PC-9 (cell line): Measurements from ENCODE around the gene TIPRL. TPM values are rescaled to one million over a fixed set of nuclear protein-coding genes. Genes with fewer than 3 reads are reported as not detected.
A peak's percentile ranks its signal among the peaks of the same experiment; 100 is the strongest.

ENCODE experiments used
- BruUV-seq: library from RNA; stranded (reverse); fragments of 400-500 nt; replicated peaks from 2 replicates; lab custom pipeline; 2021; lab: Mats Ljungman, UMichigan
- CTCF ChIA-PET: fragments of 300-600 bp; sonication (Branson Sonifier 250); formaldehyde crosslinking; loops from one replicate; lab custom pipeline; 2022; ENCODE audit warnings: antibody characterized with exemption; lab: Charles Lee
- POLR2A ChIA-PET: fragments of 300-600 bp; sonication (Branson Sonifier 250); formaldehyde crosslinking; loops from one replicate; lab custom pipeline; 2022; ENCODE audit warnings: antibody characterized with exemption; ENCODE audit not compliant: unreplicated experiment; lab: Charles Lee
- DNase-seq, 2 experiments: peaks; one replicate each; pipeline versions ENCODE4 v3.0.0 to v3.0.0-alpha.2; 2015 to 2022; ENCODE audit warnings: mixed read lengths in 1 of 2
- H2AFZ ChIP-seq: fragments of 200-600 bp; sonication (generic); 2 replicates; pipeline ENCODE4 v1.8.1; 2017; ENCODE audit warnings: antibody characterized with exemption
- H3F3A ChIP-seq: fragments of 200-600 bp; sonication (generic); 2 replicates; pipeline ENCODE4 v1.8.1; 2017; ENCODE audit warnings: antibody characterized with exemption, mild to moderate bottlenecking, low read depth; ENCODE audit not compliant: insufficient read depth
- H3K27ac ChIP-seq: fragments of 200-600 bp; sonication (generic); 2 replicates; pipeline ENCODE4 v1.6.1; 2016; ENCODE audit warnings: mixed run types
- H3K27me3 ChIP-seq: fragments of 200-600 bp; sonication (generic); 2 replicates; pipeline ENCODE4 v1.6.1; 2016; ENCODE audit warnings: low read depth, mixed run types; ENCODE audit not compliant: insufficient read depth
- H3K36me3 ChIP-seq: fragments of 200-600 bp; sonication (generic); 2 replicates; pipeline ENCODE4 v1.6.1; 2016; ENCODE audit warnings: low read depth, mixed run types
- H3K4me1 ChIP-seq: fragments of 200-600 bp; sonication (generic); replicated peaks from 2 replicates; pipeline ENCODE4 v1.6.1; 2016; ENCODE audit warnings: mixed run types; ENCODE audit not compliant: insufficient read depth
- H3K4me2 ChIP-seq: fragments of 200-600 bp; sonication (generic); 2 replicates; pipeline ENCODE4 v1.6.1; 2017; ENCODE audit warnings: mixed run types
- H3K4me3 ChIP-seq: fragments of 200-600 bp; sonication (generic); 2 replicates; pipeline ENCODE4 v1.6.1; 2016; ENCODE audit warnings: mixed run types
- H3K79me2 ChIP-seq: fragments of 200-600 bp; sonication (generic); 2 replicates; pipeline ENCODE4 v1.6.1; 2017; ENCODE audit warnings: low read depth, mixed run types
- H3K9me2 ChIP-seq: fragments of 200-600 bp; sonication (generic); 2 replicates; pipeline ENCODE4 v1.8.1; 2017; ENCODE audit warnings: mild to moderate bottlenecking; ENCODE audit not compliant: insufficient read depth
- H3K9me3 ChIP-seq: fragments of 200-600 bp; sonication (generic); 2 replicates; pipeline ENCODE4 v1.8.1; 2016; ENCODE audit warnings: low read depth; ENCODE audit not compliant: insufficient read depth
- H4K20me1 ChIP-seq: fragments of 200-600 bp; sonication (generic); 2 replicates; pipeline ENCODE4 v1.8.1; 2017; ENCODE audit not compliant: insufficient read depth
- CTCF ChIP-seq: fragments of 200-600 bp; sonication (generic); conservative IDR thresholded peaks from 2 replicates; pipeline ENCODE4 v1.6.1; 2017; ENCODE audit warnings: mixed run types, antibody characterized with exemption, mild to moderate bottlenecking, moderate library complexity
- EZH2 ChIP-seq: fragments of 200-600 bp; sonication (generic); IDR thresholded peaks from 2 replicates; pipeline ENCODE4 v1.8.0; 2017; ENCODE audit warnings: antibody characterized with exemption, low read depth
- intact Hi-C: fragments of 100-400 bp; cut with micrococcal nuclease; formaldehyde crosslinking; loops from one replicate; pipeline ENCODE4 v1.10.0; 2022; ENCODE audit not compliant: unreplicated experiment
- total RNA-seq: library from RNA; stranded (reverse); gene quantifications from 2 replicates; pipeline ENCODE4 v1.2.3, GENCODE V29; 2021

TIPRL gene
- total RNA-seq, 1 experiment from 2014 or later = 47.7 TPM

- H3K36me3 ChIP-seq = peaks cover 18% of the 10 kb centered on the region
- H3K27ac ChIP-seq = no peak overlapping the region
- no TSS peak for BruUV-seq
- H3K79me2 ChIP-seq = peaks cover 25% of the 10 kb centered on the region
- no peak overlapping the region for H3K4me3 ChIP-seq
- H3F3A ChIP-seq = peaks cover 7% of the 10 kb centered on the region; the same call in 1 of the 2 replicates
- H3K27me3 ChIP-seq = no peaks in the 10 kb centered on the region
- DNase-seq = no peak
- H3K4me1 ChIP-seq = peaks cover 16% of the 10 kb centered on the region
- TF ChIP-seq CTCF (no peak), EZH2 (no peak)
- H3K9me3 ChIP-seq = no peaks in the 10 kb centered on the region
- intact Hi-C loops = no loop called here
- CTCF ChIA-PET = no interaction called here
- no peaks in the 10 kb centered on the region for H3K9me2 ChIP-seq
- no peak overlapping the region for H3K4me2 ChIP-seq
- no peak overlapping the region for H2AFZ ChIP-seq
- POLR2A ChIA-PET = no interaction called here
- no peaks in the 10 kb centered on the region for H4K20me1 ChIP-seq
Measured at GRCh38 chr1:168187177-168187576, 8.4 kb downstream of the TIPRL start.

DNA sequence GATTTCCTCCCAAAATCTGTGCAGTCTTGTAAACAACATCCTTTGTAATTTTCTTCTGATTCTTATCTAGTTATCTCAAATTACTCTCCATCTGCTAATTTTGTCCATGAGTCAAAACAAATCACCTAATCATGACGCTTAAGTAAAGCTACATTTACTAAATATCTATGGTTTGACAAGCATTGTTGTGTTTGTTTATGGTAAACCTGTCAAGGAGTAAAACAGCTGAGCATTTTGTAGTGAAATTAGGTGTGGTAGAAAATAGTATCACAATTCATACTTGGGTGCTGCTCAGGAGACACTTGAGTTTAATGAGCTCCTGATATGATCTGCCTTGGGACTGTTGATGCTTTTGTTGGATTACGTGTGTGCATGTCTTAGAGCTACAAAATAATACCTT lies 11.6 kb downstream of the TIPRL start:
- no peak for DNase-seq
- H3K4me2 ChIP-seq = no peak overlapping the region
- intact Hi-C loops = no loop called here

DNA sequence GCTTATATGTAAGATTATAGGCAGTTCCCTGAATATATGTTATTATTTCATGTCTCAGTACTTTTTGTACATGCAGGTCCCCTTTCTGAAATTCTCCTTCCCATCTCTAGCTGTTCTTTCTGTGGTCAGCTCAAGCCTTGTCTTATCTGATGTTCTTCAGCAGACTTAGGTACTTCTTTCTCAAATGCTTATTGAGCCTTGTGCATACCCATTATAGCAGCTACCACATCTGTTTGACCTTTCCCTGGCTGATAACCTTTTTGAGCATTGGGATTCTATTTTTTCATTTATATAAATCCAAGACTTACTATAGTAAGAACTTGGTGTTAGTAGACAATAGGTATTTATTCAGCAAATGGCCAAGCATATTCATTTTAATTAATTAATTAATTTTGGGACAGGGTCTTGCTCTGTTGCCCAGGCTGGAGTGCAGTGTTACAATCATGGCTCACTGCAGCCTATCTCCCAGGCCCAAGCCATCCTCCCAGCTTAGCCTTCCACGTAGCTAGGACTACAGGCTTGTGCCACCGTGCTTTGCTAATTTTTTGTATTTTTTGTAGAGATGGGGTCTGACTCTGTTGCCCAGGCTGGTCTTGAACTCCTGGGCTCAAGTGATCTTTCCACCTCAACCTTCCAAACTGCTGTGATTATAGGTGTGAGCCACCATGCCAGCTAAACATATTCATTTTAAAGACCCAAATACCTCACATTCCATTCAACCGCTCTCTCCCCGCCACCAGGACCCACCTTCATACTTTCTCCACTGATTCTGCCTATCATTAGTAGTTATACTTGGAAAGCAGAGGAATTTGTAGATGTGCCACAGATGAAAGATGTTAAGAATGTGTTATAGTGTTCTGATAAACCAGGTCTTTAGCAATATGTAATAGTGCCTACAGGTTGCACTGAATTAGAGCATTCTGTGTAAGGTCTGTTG lies 16.7 kb downstream of the TIPRL start:
- no peaks in the 10 kb centered on the region for H3K9me2 ChIP-seq
- no peaks in the 10 kb centered on the region for H3K4me1 ChIP-seq
- peak in 1 of 2 experiments; percentile 37 for DNase-seq
- no peak overlapping the region for H2AFZ ChIP-seq
- intact Hi-C loops = no loop called here
- BruUV-seq = no TSS peak
- no peak overlapping the region for H3K4me2 ChIP-seq
- no peak for TF ChIP-seq CTCF
- TF ChIP-seq EZH2 = no peak
- no peaks in the 10 kb centered on the region for H3K79me2 ChIP-seq
- H3K36me3 ChIP-seq = peaks cover 37% of the 10 kb centered on the region
- no peak overlapping the region for H3K4me3 ChIP-seq
- no peaks in the 10 kb centered on the region for H3K9me3 ChIP-seq
- no peak overlapping the region; the same call in 1 of the 2 replicates for H3K27ac ChIP-seq
- H3F3A ChIP-seq = no peaks in the 10 kb centered on the region
- ChIA-PET CTCF (interaction anchor here (0.6 to 0.9 kb wide), 2 partner anchors 120 to 147 kb away, joined by 4 read pairs; no protein-coding TSS in a partner anchor), POLR2A (interaction anchor here (0.6 kb wide), 1 partner anchor 11 kb away, joined by 3 read pairs; no protein-coding TSS in a partner anchor)
- H4K20me1 ChIP-seq = no peaks in the 10 kb centered on the region; the same call in 1 of the 2 replicates
- H3K27me3 ChIP-seq = no peaks in the 10 kb centered on the region

More for the DNA sequence above, 11.6 kb downstream of the TIPRL start:
- ChIA-PET POLR2A (no interaction called here), CTCF (no interaction called here)
- Histone ChIP-seq H3K36me3 (peaks cover 11% of the 10 kb centered on the region), H4K20me1 (no peaks in the 10 kb centered on the region), H3K27ac (no peak overlapping the region), H3K9me2 (no peaks in the 10 kb centered on the region), H3F3A (no peaks in the 10 kb centered on the region), H3K79me2 (no peaks in the 10 kb centered on the region), H3K4me1 (no peaks in the 10 kb centered on the region), H2AFZ (no peak overlapping the region), H3K4me3 (no peak overlapping the region), H3K9me3 (no peaks in the 10 kb centered on the region), H3K27me3 (no peaks in the 10 kb centered on the region)
- TF ChIP-seq CTCF (no peak), EZH2 (no peak)
- BruUV-seq = no TSS peak
